Spleen (tissue), 13 donors: ENCODE results near the gene UBE2L5. TPM values are rescaled to one million over a fixed set of nuclear protein-coding genes. Genes with fewer than 3 reads are reported as not detected.

ENCODE experiments used
- DNase-seq: peaks from one replicate; pipeline ENCODE4 v3.0.0-alpha.2; 2020
- H3K27ac ChIP-seq, 8 donors: fragments of 200-600 bp; sonication (generic) in 7 of 8; 1 replicate in 4 of 8; 2 replicates in 4 of 8; pipeline versions ENCODE4 v1.5.0 to v1.8.0; 2016 to 2021; ENCODE audit warnings: inconsistent platforms in 4 of 8, mild to moderate bottlenecking in 4 of 8, moderate library complexity in 1 of 8
- H3K27me3 ChIP-seq, 7 donors: fragments of 200-600 bp; sonication (generic) in 6 of 7; replicated peaks in 1 of 7; 1 replicate in 4 of 7; 2 replicates in 3 of 7; pipeline versions ENCODE4 v1.5.0 to v1.8.0; 2016 to 2021; ENCODE audit warnings: inconsistent platforms in 3 of 7, mild to moderate bottlenecking in 1 of 7
- H3K36me3 ChIP-seq, 6 donors: fragments of 200-600 bp; sonication (generic) in 5 of 6; 1 replicate in 4 of 6; 2 replicates in 2 of 6; pipeline versions ENCODE4 v1.5.0 to v1.8.0; 2016 to 2021; ENCODE audit warnings: inconsistent platforms in 2 of 6
- H3K4me1 ChIP-seq, 6 donors: fragments of 200-600 bp; sonication (generic) in 5 of 6; 1 replicate in 3 of 6; 2 replicates in 3 of 6; pipeline versions ENCODE4 v1.5.0 to v1.8.0; 2016 to 2021; ENCODE audit warnings: inconsistent platforms in 3 of 6
- H3K4me3 ChIP-seq, 8 donors: fragments of 200-600 bp; sonication (generic) in 7 of 8; 1 replicate in 4 of 8; 2 replicates in 4 of 8; pipeline versions ENCODE4 v1.5.0 to v1.8.0; 2016 to 2021; ENCODE audit warnings: inconsistent platforms in 4 of 8, mild to moderate bottlenecking in 4 of 8, moderate library complexity in 2 of 8
- H3K9me3 ChIP-seq, 8 donors: fragments of 200-600 bp; sonication (generic) in 7 of 8; 1 replicate in 4 of 8; 2 replicates in 4 of 8; pipeline versions ENCODE4 v1.5.0 to v1.8.0; 2016 to 2021; ENCODE audit warnings: inconsistent platforms in 4 of 8
- CTCF ChIP-seq, 11 experiments: fragments of 200-600 bp in 7 of 11; fragments of 450-650 bp in 4 of 11; sonication (generic) in 4 of 11; IDR thresholded peaks in 8 of 11; conservative IDR thresholded peaks in 3 of 11; 1 replicate in 7 of 11; 2 replicates in 4 of 11; pipeline versions ENCODE4 v1.4.0 to v1.8.0; 2016 to 2021; ENCODE audit warnings: antibody characterized with exemption in 11 of 11, inconsistent platforms in 4 of 11, mild to moderate bottlenecking in 1 of 11
- POLR2A ChIP-seq, 3 donors: fragments of 450-650 bp; IDR thresholded peaks; one replicate each; pipeline ENCODE4 v1.5.1; 2017; ENCODE audit warnings: antibody characterized with exemption in 3 of 3, mild to moderate bottlenecking in 1 of 3
- POLR2AphosphoS5 ChIP-seq, 3 donors: sonication (generic); formaldehyde crosslinking; IDR thresholded peaks; one replicate each; pipeline ENCODE4 v1.5.1; 2017; ENCODE audit warnings: antibody characterized with exemption in 3 of 3
- WGBS, 5 donors: extraction: QIAGEN DNeasy Blood & Tissue Kit in 3 of 5; methylation state at CpG; one replicate each; pipeline versions ENCODE4 v1.1.5 to v1.1.7; 2013 to 2018; 5-methylcytosine and 5-hydroxymethylcytosine counted together
- intact Hi-C: fragments of 100-400 bp; cut with DNase I; formaldehyde crosslinking; loops from one replicate; pipeline ENCODE4 v1.15.0; 2023; ENCODE audit warnings: low total_unique reads
- long read RNA-seq, 2 donors: transcript quantifications; one replicate each; lab custom pipeline, GENCODE V29; 2026
- polyA plus RNA-seq, 3 donors: library from polyadenylated mRNA; stranded (reverse); fragments of 200-250 nt; gene quantifications; one replicate each; pipeline ENCODE4 v1.2.1, GENCODE V29; 2013
- total RNA-seq, 7 donors: library from RNA; depleted of rRNA in 3 of 7; stranded (reverse); fragments of >200 nt in 3 of 7; fragmentation: NEBNext Ultra II Directional in 4 of 7; extraction: Animal tissue kit (Norgen Biotek cat#: 25700) in 4 of 7; gene quantifications; one replicate each; pipeline versions ENCODE4 v1.1.0 to v1.2.1, GENCODE V29; 2016 to 2021
- donor health status: healthy with polysubstance abuse.
- donor health status: DM: no; HTN: no; CAD: no; lungs with moderate emphysema.
- donor health status: DM: no; HTN: no; CAD: no.
- donor health status: Bipolar disorder and iron deficiency.
- donor health status: healthy.
- donor health status: DM: no; HTN: no; CAD: no.
- donor health status: DM: yes; HTN: yes; CAD: no.

The UBE2L5 gene
- total RNA-seq = not detected
- polyA plus RNA-seq = under 1 TPM in 1 of 3 donors, not detected in 2; 0.05 TPM
- long read RNA-seq, donor 1 = 0 reads
- long read RNA-seq, donor 2 = 0 reads

GRCh38 chr13:30422054-30422839 is at the start of gene UBE2L5:
UBE2L5 (plus strand) TSS chr13:30422493; CDS start chr13:30427991, 5,498 bp downstream.
- H3K4me1 ChIP-seq = peaks cover 4 to 32% (median 20%) of the 10 kb centered on the region in 6 donors
- peak within 1 kb of the TSS; percentile 79 to 95 (median 91) for H3K27ac ChIP-seq
- TF ChIP-seq CTCF (IDR thresholded peaks at IDR 0.05 in 8 of 11, conservative IDR thresholded peaks at IDR 0.05 in 3 of 11) (no peak), POLR2AphosphoS5 (IDR thresholded peaks at IDR 0.05) (peak; percentile 85 to 89 (median 86)), POLR2A (IDR thresholded peaks at IDR 0.05) (peak in 1 of 3 donors; percentile 68)
- H3K9me3 ChIP-seq = no peaks in the 10 kb centered on the region
- intact Hi-C loops = no loop called here
- peak; percentile 96 for DNase-seq
- H3K27me3 ChIP-seq = no peaks in the 10 kb centered on the region
- no peaks in the 10 kb centered on the region for H3K36me3 ChIP-seq
- H3K4me3 ChIP-seq = peak within 1 kb of the TSS; percentile 42 to 69 (median 58)
- WGBS, 5 donors = 0 to 3% (median 1%) methylated on average over 34 to 57 of the region's 57 CpGs

- intact Hi-C loops = no loop called here
- peak overlapping the region; percentile 49 to 81 (median 78) for H3K27ac ChIP-seq
- peak; percentile 88 for DNase-seq
- H3K36me3 ChIP-seq = peaks cover 0 to 4% (median 0%) of the 10 kb centered on the region in 6 donors
- H3K27me3 ChIP-seq = no peaks in the 10 kb centered on the region
- H3K4me1 ChIP-seq = peaks cover 29 to 94% (median 79%) of the 10 kb centered on the region in 6 donors
- 36 to 51% (median 40%) methylated on average over 9 of the region's 9 CpGs for WGBS, 5 donors
- no peaks in the 10 kb centered on the region for H3K9me3 ChIP-seq
- TF ChIP-seq POLR2A (IDR thresholded peaks at IDR 0.05) = no peak
- peak in 2 of 3 donors; percentile 40 to 83 for TF ChIP-seq POLR2AphosphoS5 (IDR thresholded peaks at IDR 0.05)
- H3K4me3 ChIP-seq = peak overlapping the region in 2 of 8 donors; percentile 3 to 62
Measured at GRCh38 chr13:30373727-30374126, 48.6 kb upstream of the UBE2L5 start.

GRCh38 chr13:30375265-30375835 is 46.9 kb upstream of the UBE2L5 start:
- WGBS, 5 donors = 58 to 83% (median 67%) methylated on average over 10 to 14 of the region's 14 CpGs
- Histone ChIP-seq H3K27me3 (no peaks in the 10 kb centered on the region), H3K4me1 (peaks cover 27 to 78% (median 71%) of the 10 kb centered on the region in 6 donors), H3K9me3 (no peaks in the 10 kb centered on the region), H3K36me3 (no peaks in the 10 kb centered on the region), H3K27ac (peak overlapping the region; percentile 49 to 81 (median 78)), H3K4me3 (peak overlapping the region in 4 of 8 donors; percentile 1 to 62 (median 18))
- TF ChIP-seq POLR2A (IDR thresholded peaks at IDR 0.05) (no peak), POLR2AphosphoS5 (IDR thresholded peaks at IDR 0.05) (no peak), CTCF (IDR thresholded peaks at IDR 0.05 in 8 of 11, conservative IDR thresholded peaks at IDR 0.05 in 3 of 11) (no peak)
- DNase-seq = no peak
- intact Hi-C loops = no loop called here

GRCh38 chr13:30376426-30377311 is 45.6 kb upstream of the UBE2L5 start:
- no peaks in the 10 kb centered on the region for H3K9me3 ChIP-seq
- intact Hi-C loops = no loop called here
- peak overlapping the region in 6 of 8 donors; percentile 3 to 62 (median 16) for H3K4me3 ChIP-seq
- peaks cover 19 to 65% (median 58%) of the 10 kb centered on the region in 6 donors for H3K4me1 ChIP-seq
- peak in 2 of 3 donors; percentile 72 to 75 for TF ChIP-seq POLR2AphosphoS5 (IDR thresholded peaks at IDR 0.05)
- no peak for TF ChIP-seq POLR2A (IDR thresholded peaks at IDR 0.05)
- TF ChIP-seq CTCF (IDR thresholded peaks at IDR 0.05 in 8 of 11, conservative IDR thresholded peaks at IDR 0.05 in 3 of 11) = peak in 1 of 11 experiments; percentile 14
- WGBS, 5 donors = 18 to 34% (median 25%) methylated on average over 5 of the region's 5 CpGs
- peak; percentile 91 for DNase-seq
- no peaks in the 10 kb centered on the region for H3K36me3 ChIP-seq
- H3K27ac ChIP-seq = peak overlapping the region; percentile 49 to 81 (median 78)
- H3K27me3 ChIP-seq = no peaks in the 10 kb centered on the region
